RWPE2 (cell line): ENCODE data around the gene FCHSD2.
A peak's percentile ranks its signal among the peaks of the same experiment; 100 is the strongest.

Source experiments
- ATAC-seq: fragments of 200-7000 bp; cut with Tn5 transposase; 3 replicates; pipeline ENCODE4 v1.9.1; 2021; ENCODE audit warnings: low read depth
- DNase-seq: peaks from one replicate; pipeline ENCODE4 v3.0.0-alpha.2; 2020; ENCODE audit warnings: low spot score
- H3K27ac ChIP-seq: fragments of 450-650 bp; 2 replicates; pipeline ENCODE4 v1.5.1; 2017; ENCODE audit warnings: mild to moderate bottlenecking; ENCODE audit not compliant: poor library complexity, severe bottlenecking
- H3K27me3 ChIP-seq: fragments of 250-450 bp; sonication (Bioruptor Pico); 2 replicates; pipeline ENCODE4 v1.5.1; 2021; ENCODE audit warnings: mild to moderate bottlenecking, moderate library complexity; ENCODE audit not compliant: insufficient read depth, poor library complexity, severe bottlenecking
- H3K36me3 ChIP-seq: fragments of 250-450 bp; sonication (Bioruptor Pico); 2 replicates; pipeline ENCODE4 v1.5.1; 2020; ENCODE audit warnings: low read depth, mild to moderate bottlenecking, moderate library complexity
- H3K4me1 ChIP-seq: fragments of 250-450 bp; sonication (Bioruptor Pico); 2 replicates; pipeline ENCODE4 v1.5.1; 2021; ENCODE audit warnings: mild to moderate bottlenecking, moderate library complexity; ENCODE audit not compliant: insufficient read depth, poor library complexity, severe bottlenecking
- H3K4me3 ChIP-seq: fragments of 250-450 bp; sonication (Bioruptor Pico); 2 replicates; pipeline ENCODE4 v1.5.1; 2021; ENCODE audit warnings: mild to moderate bottlenecking, moderate library complexity; ENCODE audit not compliant: severe bottlenecking
- H3K9me3 ChIP-seq: fragments of 250-450 bp; sonication (Bioruptor Pico); 2 replicates; pipeline ENCODE4 v1.5.1; 2021; ENCODE audit warnings: mild to moderate bottlenecking, moderate library complexity; ENCODE audit not compliant: severe bottlenecking
- CTCF ChIP-seq: fragments of 450-650 bp; IDR thresholded peaks from one replicate; pipeline ENCODE4 v1.5.1; 2017; ENCODE audit warnings: mild to moderate bottlenecking, moderate library complexity; ENCODE audit not compliant: poor library complexity, severe bottlenecking

The FCHSD2 gene

GRCh38 chr11:73188301-73188700 is 46.2 kb upstream of the FCHSD2 start:
- no peak overlapping the region for H3K4me3 ChIP-seq
- ATAC-seq (no peak), DNase-seq (no peak)
- H3K4me1 ChIP-seq = peaks cover 54% of the 10 kb centered on the region
- H3K27ac ChIP-seq = peak overlapping the region; percentile 98
- H3K27me3 ChIP-seq = no peaks in the 10 kb centered on the region
- no peak for TF ChIP-seq CTCF
- no peaks in the 10 kb centered on the region for H3K36me3 ChIP-seq
- H3K9me3 ChIP-seq = no peaks in the 10 kb centered on the region

GRCh38 chr11:73187854-73188253 is 45.7 kb upstream of the FCHSD2 start:
- Histone ChIP-seq H3K36me3 (no peaks in the 10 kb centered on the region), H3K27ac (peak overlapping the region; percentile 98), H3K9me3 (no peaks in the 10 kb centered on the region), H3K4me1 (peaks cover 50% of the 10 kb centered on the region), H3K4me3 (no peak overlapping the region), H3K27me3 (no peaks in the 10 kb centered on the region)
- no peak for TF ChIP-seq CTCF
- no peak for DNase-seq
- peak; percentile 49 for ATAC-seq

- Histone ChIP-seq H3K4me1 (peaks cover 41% of the 10 kb centered on the region), H3K27ac (peak overlapping the region; percentile 98), H3K9me3 (no peaks in the 10 kb centered on the region), H3K4me3 (no peak overlapping the region), H3K27me3 (no peaks in the 10 kb centered on the region), H3K36me3 (no peaks in the 10 kb centered on the region)
- no peak for TF ChIP-seq CTCF
- peak; percentile 24 for DNase-seq
- ATAC-seq = no peak
These were observed 44.8 kb upstream of the FCHSD2 start for GRCh38 chr11:73186886-73187285.

- peaks cover 37% of the 10 kb centered on the region for H3K4me1 ChIP-seq
- no peak for TF ChIP-seq CTCF
- no peak overlapping the region for H3K4me3 ChIP-seq
- DNase-seq (peak; percentile 85), ATAC-seq (peak; percentile 58)
- no peaks in the 10 kb centered on the region for H3K9me3 ChIP-seq
- H3K27me3 ChIP-seq = no peaks in the 10 kb centered on the region
- H3K36me3 ChIP-seq = no peaks in the 10 kb centered on the region
- H3K27ac ChIP-seq = peak overlapping the region; percentile 98
These were observed 44.3 kb upstream of the FCHSD2 start for GRCh38 chr11:73186294-73186850.

- peak; percentile 96 for DNase-seq
- ATAC-seq = peak; percentile 90
- peak; percentile 34 for TF ChIP-seq CTCF
- peak overlapping the region; percentile 98 for H3K27ac ChIP-seq
- H3K9me3 ChIP-seq = no peaks in the 10 kb centered on the region
- no peaks in the 10 kb centered on the region for H3K27me3 ChIP-seq
- H3K4me1 ChIP-seq = peaks cover 31% of the 10 kb centered on the region
- H3K4me3 ChIP-seq = no peak overlapping the region
- no peaks in the 10 kb centered on the region for H3K36me3 ChIP-seq
These were observed 43.7 kb upstream of the FCHSD2 start for GRCh38 chr11:73185680-73186293.
